Stimulated activated CD8-positive, alpha-beta memory T cell treated with anti-CD3 and anti-CD28 coated beads, Interleukin-12 subunit alpha, Interleukin-12 subunit beta, amount 100 ng/mL, for 24 hours (primary cell): ENCODE results near the gene FRS3.

Experiments used
- DNase-seq: peaks from one replicate; pipeline ENCODE4 v3.0.0-alpha.2; 2020; ENCODE audit errors: extremely low read depth

The FRS3 gene

DNA sequence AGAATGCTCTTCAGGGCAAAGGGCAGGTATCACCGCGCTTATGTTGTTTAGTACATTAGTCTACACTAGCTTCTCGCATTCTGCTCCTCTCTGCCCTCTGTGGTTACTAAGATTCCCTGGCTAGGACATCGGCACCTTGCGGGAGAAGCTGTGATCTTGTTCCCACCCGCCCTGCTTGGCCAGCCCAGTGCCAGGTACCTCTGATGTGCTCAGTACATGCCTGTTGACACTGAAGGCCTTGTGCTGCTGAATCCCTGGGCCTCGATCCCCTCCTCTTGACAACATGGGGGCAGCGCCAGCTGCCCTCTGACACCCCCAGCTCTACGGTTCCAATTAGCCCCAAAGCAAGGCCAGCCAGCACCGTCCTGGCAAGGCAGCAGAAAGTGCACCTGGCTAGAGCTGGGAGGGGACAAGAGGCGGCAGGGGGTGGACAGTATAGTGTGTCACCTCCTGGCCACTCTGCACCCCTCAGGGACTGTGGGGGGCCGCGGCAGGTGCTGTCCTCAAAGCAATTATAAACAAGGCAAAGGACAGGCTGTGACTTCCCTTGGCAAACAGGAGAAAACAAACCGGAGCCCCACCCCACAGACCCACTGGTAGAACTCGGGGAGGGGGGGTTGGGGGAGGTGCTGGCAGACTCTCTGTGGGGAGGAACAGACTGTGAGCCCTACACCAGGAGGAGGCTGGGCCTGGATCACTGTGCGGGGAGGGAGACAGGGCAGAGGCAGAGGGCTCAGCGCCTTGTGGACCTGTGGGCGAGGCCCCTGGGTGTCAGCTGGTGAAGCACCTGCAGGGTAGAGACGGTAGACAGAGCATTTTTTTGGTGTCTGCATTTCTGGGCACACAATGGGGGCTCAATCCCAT, 51.4 kb downstream of the FRS3 start:
- no peak for DNase-seq

- DNase-seq: no peak
Measured at GRCh38 chr6:41727705-41728072, 52.0 kb downstream of the FRS3 start.

GRCh38 chr6:41726876-41727275, 52.8 kb downstream of the FRS3 start:
- no peak for DNase-seq

GRCh38 chr6:41724586-41725501, 54.9 kb downstream of the FRS3 start:
- no peak for DNase-seq

GRCh38 chr6:41724228-41724580, 55.5 kb downstream of the FRS3 start:
- no peak for DNase-seq

DNA sequence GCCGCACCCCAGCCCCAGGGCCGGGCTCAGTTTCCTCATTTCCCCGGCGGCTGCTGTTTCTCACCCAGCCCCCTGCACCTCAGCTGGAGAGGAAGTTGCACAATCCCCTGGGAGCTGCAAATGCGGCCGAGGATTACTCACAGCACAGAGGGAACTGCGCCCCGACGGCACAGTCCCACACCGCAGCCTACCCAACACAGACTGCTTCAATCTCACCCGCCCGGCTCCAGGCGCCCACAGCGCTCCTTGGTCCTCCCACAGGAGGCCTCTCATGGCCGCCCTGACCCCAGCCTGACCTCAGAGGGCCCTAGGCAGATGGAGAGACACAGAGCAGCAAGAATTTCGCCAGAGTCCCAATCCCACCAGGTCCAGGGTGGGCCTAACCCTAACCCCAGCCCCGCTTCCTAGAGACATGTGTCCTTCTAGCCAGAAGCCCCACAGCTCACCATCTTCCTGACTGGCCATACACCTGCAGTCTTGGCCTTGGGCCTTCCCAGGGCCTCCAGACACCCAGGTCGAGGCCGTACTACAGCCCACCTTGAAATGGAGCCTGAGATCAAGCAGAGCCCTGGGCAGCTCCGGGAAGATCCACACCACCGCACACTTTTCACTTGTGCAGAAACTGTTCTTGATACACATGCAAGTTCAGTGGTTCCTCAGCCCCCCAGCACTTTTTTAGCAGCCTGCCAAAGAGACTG, 56.0 kb downstream of the FRS3 start:
- no peak for DNase-seq

DNA sequence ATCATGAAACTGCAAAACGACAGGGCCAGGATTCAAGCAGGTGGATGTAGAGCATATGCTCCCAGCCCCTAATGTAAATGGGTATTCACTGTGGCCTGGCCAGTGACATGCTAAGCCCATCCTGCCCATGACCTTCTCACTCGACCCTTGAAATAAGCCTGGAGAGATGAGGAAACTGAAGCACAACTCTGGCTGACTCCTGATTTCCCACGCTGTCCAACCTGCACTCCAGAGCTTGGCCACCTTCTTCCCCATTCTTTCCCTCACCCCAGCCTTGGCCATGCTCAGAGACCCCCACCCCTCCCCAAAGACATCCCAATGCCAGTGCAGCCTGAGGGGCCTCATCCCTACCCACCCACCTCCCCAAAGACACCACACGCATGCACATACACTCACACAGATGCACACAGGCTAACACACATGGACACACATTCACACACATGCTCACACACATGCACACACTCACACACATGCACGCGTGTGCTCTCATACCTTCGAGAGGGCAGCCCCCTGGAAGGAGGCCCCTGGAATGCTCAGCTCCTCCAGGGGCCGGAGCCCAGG, 56.7 kb downstream of the FRS3 start:
- no peak for DNase-seq

DNA sequence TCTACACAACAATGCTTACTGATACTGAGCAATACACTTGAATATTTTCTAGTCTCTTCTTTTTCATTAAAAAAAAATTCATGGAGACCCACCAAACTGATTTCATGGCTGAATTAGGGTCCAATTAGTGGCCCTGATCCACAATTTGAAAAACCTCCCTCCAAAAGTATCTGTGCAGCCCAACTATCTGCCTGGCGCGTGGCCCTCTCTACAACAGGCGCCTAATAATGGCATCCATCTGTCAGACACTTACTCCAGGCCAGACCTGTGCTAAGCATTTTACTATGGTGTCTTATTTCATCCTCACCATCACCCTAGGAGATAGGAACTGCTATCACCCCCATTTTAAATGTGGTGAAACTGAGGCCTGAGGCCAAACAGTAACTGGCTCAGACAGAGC, 58.3 kb downstream of the FRS3 start:
- DNase-seq: no peak

- no peak for DNase-seq
Measured at GRCh38 chr6:41720783-41721182, 58.9 kb downstream of the FRS3 start.

GRCh38 chr6:41720262-41720620, 59.5 kb downstream of the FRS3 start:
- no peak for DNase-seq
